ENCODE data around the gene CEP43. TPM values are rescaled to one million over a fixed set of nuclear protein-coding genes. Genes with fewer than 3 reads are reported as not detected.

Gene CEP43
- total and polyA plus RNA-seq, 2 of the 8 experiments (the other 6 are each of a cell fraction or from before 2014, with no cell fraction given) = 12.0 to 31.2 TPM

DNA sequence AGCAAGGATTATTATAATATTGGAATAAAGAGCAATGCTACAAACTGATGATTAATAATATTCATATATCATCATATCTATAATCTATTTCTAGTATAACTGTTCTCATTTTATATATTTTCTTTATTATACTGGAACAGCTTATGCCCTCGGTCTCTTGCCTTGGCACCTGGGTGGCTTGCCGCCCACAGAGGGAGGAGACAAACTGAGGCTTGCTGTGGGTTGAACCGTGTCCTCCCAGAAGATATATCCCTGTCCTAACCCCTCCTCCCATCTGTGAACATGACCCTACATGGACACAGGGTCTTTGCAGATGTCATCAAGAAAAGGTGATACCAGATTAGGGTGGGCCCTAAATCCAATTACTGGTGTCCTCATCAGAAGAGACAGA is 47.5 kb upstream of the CEP43 start:
- no peak overlapping the region for H3K9ac ChIP-seq (replicated peaks in 1 of 4; ENCODE audit: extremely low read depth in 1 of 4, low read depth in 3 of 4, low read length in 3 of 4)
- no peak for DNase-seq (ENCODE audit: low read depth in 1 of 2, low spot score in 2 of 2)
- WGBS, 2 experiments (ENCODE audit: extremely low coverage in 1 of 2, insufficient coverage in 1 of 2, insufficient read length in 1 of 2, insufficient replicate concordance in 2 of 2, low coverage in 1 of 2, low lambda C conversion rate in 2 of 2, missing lambda C conversion rate in 1 of 2) = 89% methylated on average over 3 of the region's 3 CpGs; no CpG with 5 or more reads in 1 of the 2 experiments
- H2BK5ac ChIP-seq (ENCODE audit: low read depth, low read length) = no peak overlapping the region
- no peak overlapping the region for H4K5ac ChIP-seq (ENCODE audit: insufficient read length, low read depth, low read length)
- no peak overlapping the region for H2AFZ ChIP-seq (ENCODE audit: low read length)
- ChIA-PET POLR2A (ENCODE audit: partially characterized antibody) (interaction anchor here (0.8 to 2.3 kb wide), 4 partner anchors 9 to 173 kb away, joined by 3 to 6 read pairs (median 4); partner anchors contain the start of gene CEP43), CTCF (ENCODE audit: partially characterized antibody) (interaction anchor here (0.6 to 5.7 kb wide), 23 partner anchors 9 to 244 kb away, joined by 3 to 51 read pairs (median 4); no protein-coding TSS in a partner anchor)
- H3K23ac ChIP-seq (ENCODE audit: insufficient read length) = no peak overlapping the region
- H4K91ac ChIP-seq (replicated peaks; ENCODE audit: insufficient read length, low read length) = no peak overlapping the region
- no peak overlapping the region for H2BK15ac ChIP-seq (ENCODE audit: low read length)
- H4K8ac ChIP-seq (ENCODE audit: extremely low read depth, insufficient read depth, low read length) = no peak overlapping the region
- peaks cover 0 to 2% of the 10 kb centered on the region in 2 experiments for H4K20me1 ChIP-seq (replicated peaks in 1 of 2; ENCODE audit: control insufficient read depth in 1 of 2, insufficient read depth in 2 of 2, low read length in 2 of 2)
- no peak overlapping the region for H3K18ac ChIP-seq (ENCODE audit: extremely low read depth, low read length)
- no peak overlapping the region for H3K4ac ChIP-seq (replicated peaks; ENCODE audit: insufficient read length, low read depth, low read length)
- H2BK20ac ChIP-seq (ENCODE audit: low read length) = no peak overlapping the region
- H3K27me3 ChIP-seq (replicated peaks in 1 of 4; ENCODE audit: control insufficient read depth in 3 of 4, extremely low read depth in 1 of 4, insufficient read depth in 3 of 4, low read length in 3 of 4) = peaks cover 0 to 6% (median 0%) of the 10 kb centered on the region in 4 experiments; a peak in 3 of 7 replicates
- peaks cover 3% of the 10 kb centered on the region for H3K79me1 ChIP-seq (ENCODE audit: low read depth, low read length)
- H3K4me2 ChIP-seq (ENCODE audit: insufficient read depth in 1 of 2, low read depth in 2 of 2, low read length in 2 of 2) = no peak overlapping the region
- no peak overlapping the region for H3K56ac ChIP-seq (replicated peaks; ENCODE audit: insufficient read length, low read depth, low read length)
- peaks cover 11% of the 10 kb centered on the region; the same call in 1 of the 2 replicates for H3K23me2 ChIP-seq (ENCODE audit: low read depth, low read length)
- peaks cover 0 to 14% (median 2%) of the 10 kb centered on the region in 4 experiments; a peak in 2 of 8 replicates for H3K36me3 ChIP-seq (ENCODE audit: control insufficient read depth in 2 of 4, insufficient read depth in 4 of 4, low read length in 3 of 4)
- TF ChIP-seq POLR2A (IDR thresholded peaks at IDR 0.05; ENCODE audit: control extremely low read depth in 1 of 2, low read depth in 2 of 2, low read length in 2 of 2) (no peak), RAD21 (IDR thresholded peaks at IDR 0.05 in 1 of 2, conservative IDR thresholded peaks at IDR 0.05 in 1 of 2; ENCODE audit: low read depth in 2 of 2, low read length in 2 of 2) (no peak), TCF12 (IDR thresholded peaks at IDR 0.05; ENCODE audit: low read depth, low read length) (0 out of 2 replicates have a peak, but pooled peaks have one; percentile 0), EGR1 (IDR thresholded peaks at IDR 0.05; ENCODE audit: borderline replicate concordance, low read depth, low read length) (no peak)
- no peak overlapping the region for H3K4me3 ChIP-seq (ENCODE audit: extremely low read depth in 1 of 4, insufficient read depth in 2 of 4, low read depth in 3 of 4, low read length in 4 of 4)
- peaks cover 6 to 8% of the 10 kb centered on the region in 2 experiments for H3K9me3 ChIP-seq (ENCODE audit: insufficient read depth in 2 of 2, low read depth in 1 of 2, low read length in 1 of 2)
- H3K4me1 ChIP-seq (replicated peaks in 1 of 4; ENCODE audit: control insufficient read depth in 3 of 4, insufficient read depth in 4 of 4, low read length in 3 of 4) = peaks cover 1 to 9% (median 6%) of the 10 kb centered on the region in 4 experiments; a peak in 6 of 7 replicates
- H3K27ac ChIP-seq (ENCODE audit: low read depth, low read length) = no peak overlapping the region
- no peak for FAIRE-seq
- no peak overlapping the region for H3K14ac ChIP-seq (ENCODE audit: insufficient read length)
- H3K79me2 ChIP-seq (ENCODE audit: control insufficient read depth in 1 of 2, insufficient read depth in 2 of 2, low read length in 2 of 2) = no peaks in the 10 kb centered on the region; a peak in 1 of 4 replicates
- no peak overlapping the region for H2BK12ac ChIP-seq (ENCODE audit: low read depth, low read length)
- H2AK5ac ChIP-seq (ENCODE audit: low read depth, low read length) = no peak overlapping the region
- H2BK120ac ChIP-seq (replicated peaks; ENCODE audit: low read depth, low read length) = no peak overlapping the region
